ENCODE results near the gene WT1. TPM values are rescaled to one million over a fixed set of nuclear protein-coding genes. Genes with fewer than 3 reads are reported as not detected.

Gene WT1
- total and polyA plus RNA-seq, 2 of the 4 experiments (the other 2 are of a cell fraction), result not detected

DNA sequence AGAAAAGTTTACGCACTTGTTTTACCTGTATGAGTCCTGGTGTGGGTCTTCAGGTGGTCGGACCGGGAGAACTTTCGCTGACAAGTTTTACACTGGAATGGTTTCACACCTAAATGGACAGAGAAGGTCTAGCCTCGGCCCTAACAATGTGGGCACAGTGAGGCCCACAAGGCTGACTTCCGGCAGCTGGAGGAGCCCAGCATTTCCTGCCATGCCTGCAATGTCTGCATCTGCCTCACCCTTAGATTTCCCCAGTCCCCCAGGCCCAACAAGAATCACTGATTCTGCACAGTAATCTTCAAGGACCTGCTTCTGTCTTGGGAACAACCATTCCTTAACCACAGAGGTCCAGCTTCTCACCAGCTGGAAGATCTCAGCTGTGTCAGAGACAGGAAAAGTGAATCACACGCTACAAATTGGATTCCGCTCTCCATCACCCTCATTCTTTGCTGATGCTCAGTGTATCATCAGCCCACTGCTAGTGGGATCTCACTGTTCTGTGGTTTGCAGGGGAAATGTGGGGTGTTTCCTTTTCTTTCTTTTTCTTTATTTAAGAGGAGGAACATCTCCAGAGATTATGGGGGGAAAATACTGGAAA lies 43.3 kb downstream of the WT1 start:
- in situ Hi-C loops (cut with MboI; ENCODE audit: low sequenced_read_pairs), result no loop called here
- Histone ChIP-seq H2AK9ac (replicated peaks; ENCODE audit: low read depth, low read length, poor library complexity) (no peak overlapping the region), H2BK120ac (ENCODE audit: low read depth, low read length) (no peak overlapping the region), H2BK20ac (ENCODE audit: low read depth, low read length) (no peak overlapping the region), H3K56ac (ENCODE audit: extremely low read depth, insufficient read depth, low read length) (0 out of 2 replicates have a peak overlapping the region, but pooled peaks have one; percentile 21), H3K18ac (ENCODE audit: low read depth, low read length) (no peak overlapping the region), H4K8ac (ENCODE audit: low read depth in 2 of 2, low read length in 2 of 2) (no peak overlapping the region), H3K9me1 (ENCODE audit: insufficient read depth, low read length) (no peaks in the 10 kb centered on the region), H3K4me2 (ENCODE audit: low read depth, low read length) (no peak overlapping the region), H2BK5ac (ENCODE audit: low read depth, low read length, poor library complexity, severe bottlenecking) (no peak overlapping the region), H3K27ac (ENCODE audit: insufficient read depth, low read length) (no peak overlapping the region), H2AFZ (replicated peaks; ENCODE audit: low read length, poor library complexity) (peak overlapping the region; percentile 8), H3K4me3 (ENCODE audit: insufficient read depth, low read depth, low read length) (no peak overlapping the region), H3K9ac (ENCODE audit: low read depth, low read length) (no peak overlapping the region), H4K91ac (ENCODE audit: insufficient read depth, low read depth, low read length) (no peak overlapping the region), H2BK15ac (ENCODE audit: low read depth, low read length) (no peak overlapping the region), H3K27me3 (ENCODE audit: control insufficient read depth, insufficient read depth, low read length) (peaks cover 6% of the 10 kb centered on the region), H3K79me1 (ENCODE audit: low read depth in 1 of 2, low read length in 2 of 2) (no peaks in the 10 kb centered on the region), H3K14ac (replicated peaks; ENCODE audit: low read depth, low read length) (no peak overlapping the region), H4K5ac (ENCODE audit: low read depth, low read length) (no peak overlapping the region), H3K4me1 (ENCODE audit: control insufficient read depth, insufficient read depth, low read length) (no peaks in the 10 kb centered on the region), H3K23ac (ENCODE audit: low read depth, low read length) (no peak overlapping the region), H3K36me3 (ENCODE audit: control insufficient read depth, insufficient read depth, low read length) (no peaks in the 10 kb centered on the region), H4K20me1 (ENCODE audit: insufficient read depth, low read length) (no peaks in the 10 kb centered on the region), H3K9me3 (ENCODE audit: control insufficient read depth, insufficient read depth, low read length) (no peaks in the 10 kb centered on the region), H3K4ac (ENCODE audit: low read depth, low read length) (no peak overlapping the region), H2AK5ac (ENCODE audit: low read depth, low read length) (no peak overlapping the region)
- ATAC-seq (ENCODE audit: low read depth) (peak; percentile 40; the same call in 1 of the 2 replicates), DNase-seq (peak; percentile 70)
- intact Hi-C loops (cut with micrococcal nuclease), result no loop called here
- dilution Hi-C loops (cut with HindIII; ENCODE audit: low sequenced_read_pairs, unreplicated experiment), result no loop called here
- TF ChIP-seq CEBPB (IDR thresholded peaks at IDR 0.05; ENCODE audit: low read depth, low read length), result no peak
- no peak for TF ChIP-seq RAD21 (IDR thresholded peaks at IDR 0.05; ENCODE audit: low read length)
- TF ChIP-seq BHLHE40 (IDR thresholded peaks at IDR 0.05; ENCODE audit: low read depth, low read length), result no peak
- TF ChIP-seq FOS (IDR thresholded peaks at IDR 0.05; ENCODE audit: low read depth, low read length), result no peak
- TF ChIP-seq RFX5 (IDR thresholded peaks at IDR 0.05; ENCODE audit: low read depth, low read length), result no peak
- no peak for TF ChIP-seq SMC3 (IDR thresholded peaks at IDR 0.05; ENCODE audit: low read depth, low read length)
- TF ChIP-seq, protein P1, sequence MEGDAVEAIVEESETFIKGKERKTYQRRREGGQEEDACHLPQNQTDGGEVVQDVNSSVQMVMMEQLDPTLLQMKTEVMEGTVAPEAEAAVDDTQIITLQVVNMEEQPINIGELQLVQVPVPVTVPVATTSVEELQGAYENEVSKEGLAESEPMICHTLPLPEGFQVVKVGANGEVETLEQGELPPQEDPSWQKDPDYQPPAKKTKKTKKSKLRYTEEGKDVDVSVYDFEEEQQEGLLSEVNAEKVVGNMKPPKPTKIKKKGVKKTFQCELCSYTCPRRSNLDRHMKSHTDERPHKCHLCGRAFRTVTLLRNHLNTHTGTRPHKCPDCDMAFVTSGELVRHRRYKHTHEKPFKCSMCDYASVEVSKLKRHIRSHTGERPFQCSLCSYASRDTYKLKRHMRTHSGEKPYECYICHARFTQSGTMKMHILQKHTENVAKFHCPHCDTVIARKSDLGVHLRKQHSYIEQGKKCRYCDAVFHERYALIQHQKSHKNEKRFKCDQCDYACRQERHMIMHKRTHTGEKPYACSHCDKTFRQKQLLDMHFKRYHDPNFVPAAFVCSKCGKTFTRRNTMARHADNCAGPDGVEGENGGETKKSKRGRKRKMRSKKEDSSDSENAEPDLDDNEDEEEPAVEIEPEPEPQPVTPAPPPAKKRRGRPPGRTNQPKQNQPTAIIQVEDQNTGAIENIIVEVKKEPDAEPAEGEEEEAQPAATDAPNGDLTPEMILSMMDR (conservative IDR thresholded peaks at IDR 0.05; ENCODE audit: low read depth, low read length), result no peak
- TF ChIP-seq, protein P2, sequence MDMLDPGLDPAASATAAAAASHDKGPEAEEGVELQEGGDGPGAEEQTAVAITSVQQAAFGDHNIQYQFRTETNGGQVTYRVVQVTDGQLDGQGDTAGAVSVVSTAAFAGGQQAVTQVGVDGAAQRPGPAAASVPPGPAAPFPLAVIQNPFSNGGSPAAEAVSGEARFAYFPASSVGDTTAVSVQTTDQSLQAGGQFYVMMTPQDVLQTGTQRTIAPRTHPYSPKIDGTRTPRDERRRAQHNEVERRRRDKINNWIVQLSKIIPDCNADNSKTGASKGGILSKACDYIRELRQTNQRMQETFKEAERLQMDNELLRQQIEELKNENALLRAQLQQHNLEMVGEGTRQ (IDR thresholded peaks at IDR 0.05; ENCODE audit: low read depth, low read length), result no peak
- TF ChIP-seq CHD1 (IDR thresholded peaks at IDR 0.05; ENCODE audit: low read depth, low read length), result no peak
- TF ChIP-seq POLR2A (IDR thresholded peaks at IDR 0.05; ENCODE audit: low read depth, low read length), result no peak
- TF ChIP-seq, protein P3, sequence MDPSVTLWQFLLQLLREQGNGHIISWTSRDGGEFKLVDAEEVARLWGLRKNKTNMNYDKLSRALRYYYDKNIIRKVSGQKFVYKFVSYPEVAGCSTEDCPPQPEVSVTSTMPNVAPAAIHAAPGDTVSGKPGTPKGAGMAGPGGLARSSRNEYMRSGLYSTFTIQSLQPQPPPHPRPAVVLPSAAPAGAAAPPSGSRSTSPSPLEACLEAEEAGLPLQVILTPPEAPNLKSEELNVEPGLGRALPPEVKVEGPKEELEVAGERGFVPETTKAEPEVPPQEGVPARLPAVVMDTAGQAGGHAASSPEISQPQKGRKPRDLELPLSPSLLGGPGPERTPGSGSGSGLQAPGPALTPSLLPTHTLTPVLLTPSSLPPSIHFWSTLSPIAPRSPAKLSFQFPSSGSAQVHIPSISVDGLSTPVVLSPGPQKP (IDR thresholded peaks at IDR 0.05; ENCODE audit: borderline replicate concordance, low read depth, low read length), result no peak
- no peak for TF ChIP-seq NFE2L2 (IDR thresholded peaks at IDR 0.05; ENCODE audit: low read depth, low read length)
- no peak for TF ChIP-seq MXI1 (IDR thresholded peaks at IDR 0.05; ENCODE audit: borderline replicate concordance, low read depth, low read length)
- no peak for TF ChIP-seq MAZ (IDR thresholded peaks at IDR 0.05; ENCODE audit: borderline replicate concordance, low read depth, low read length)
- TF ChIP-seq RCOR1 (IDR thresholded peaks at IDR 0.05; ENCODE audit: insufficient replicate concordance, low read length), result no peak
- TF ChIP-seq MAFK (IDR thresholded peaks at IDR 0.05; ENCODE audit: low read depth, low read length), result no peak
- POLR2A ChIA-PET (ENCODE audit: unreplicated experiment), result no interaction called here
- 80% methylated on average over 4 of the region's 8 CpGs; no CpG with 5 or more reads in 1 of the 2 experiments for WGBS, 2 experiments (ENCODE audit: extremely low coverage in 2 of 2, insufficient read length in 1 of 2)
- CTCF ChIA-PET, result no interaction called here
- BruUV-seq (replicated peaks), result no TSS peak
